HepG2 (cell line): ENCODE measurements around the gene TSTD1. TPM values are rescaled to one million over a fixed set of nuclear protein-coding genes. Genes with fewer than 3 reads are reported as not detected.
A peak's percentile ranks its signal among the peaks of the same experiment; 100 is the strongest.

Experiments
- AKAP8 ChIP-seq: sonication (generic); formaldehyde crosslinking; IDR thresholded peaks from 2 replicates; pipeline ENCODE4 v1.5.1; 2020; ENCODE audit warnings: mild to moderate bottlenecking, missing genetic modification reagents
- DNMT3B ChIP-seq: conservative IDR thresholded peaks from 2 replicates; pipeline ENCODE4 v1.6.1; 2016; ENCODE audit warnings: missing biosample characterization, control low read depth
- E2F5 ChIP-seq: sonication (generic); formaldehyde crosslinking; conservative IDR thresholded peaks from 2 replicates; pipeline ENCODE4 v1.4.0; 2020; ENCODE audit warnings: missing genetic modification reagents
- FOXA1 ChIP-seq, 2 experiments: fragments of 450-650 bp in 1 of 2; sonication (generic) in 1 of 2; formaldehyde crosslinking in 1 of 2; IDR thresholded peaks; 2 replicates each; pipeline versions ENCODE4 v1.4.0 to v1.6.1; 2016 to 2020; ENCODE audit warnings: missing genetic modification reagents in 1 of 2
- NR2F1 ChIP-seq, 2 experiments: fragments of 450-650 bp in 1 of 2; formaldehyde crosslinking in 1 of 2; IDR thresholded peaks; 2 replicates each; pipeline versions ENCODE4 v1.5.0 to v1.6.1; 2016 to 2020; ENCODE audit warnings: mild to moderate bottlenecking in 1 of 2, missing compliant biosample characterization in 1 of 2, missing genetic modification reagents in 1 of 2, moderate library complexity in 1 of 2
- NR2F6 ChIP-seq, 2 experiments: IDR thresholded peaks; 2 replicates each; pipeline ENCODE4 v1.6.1; 2016; ENCODE audit warnings: antibody characterized with exemption in 1 of 2, mild to moderate bottlenecking in 1 of 2
- RARA ChIP-seq: IDR thresholded peaks from 2 replicates; pipeline ENCODE4 v1.6.1; 2016; ENCODE audit warnings: missing genetic modification reagents, missing compliant biosample characterization
- SAP130 ChIP-seq: IDR thresholded peaks from 2 replicates; pipeline ENCODE4 v1.6.1; 2016; ENCODE audit warnings: low read depth
- SCMH1 ChIP-seq: sonication (generic); formaldehyde crosslinking; IDR thresholded peaks from 2 replicates; pipeline ENCODE4 v1.9.0; 2021; ENCODE audit warnings: missing genetic modification reagents, mild to moderate bottlenecking, borderline replicate concordance
- ZFP36L1 ChIP-seq: sonication (generic); formaldehyde crosslinking; IDR thresholded peaks from 2 replicates; pipeline ENCODE4 v1.8.0; 2022; ENCODE audit warnings: mild to moderate bottlenecking, missing genetic modification reagents, moderate library complexity
- ZFX ChIP-seq: sonication (generic); formaldehyde crosslinking; IDR thresholded peaks from 2 replicates; pipeline ENCODE4 v1.4.0; 2020; ENCODE audit warnings: mild to moderate bottlenecking, low read depth, missing genetic modification reagents, moderate library complexity
- ZNF414 ChIP-seq: sonication (generic); formaldehyde crosslinking; IDR thresholded peaks from 2 replicates; pipeline ENCODE4 v1.5.0; 2020; ENCODE audit warnings: missing genetic modification reagents
- ZNF441 ChIP-seq: sonication (generic); formaldehyde crosslinking; IDR thresholded peaks from 2 replicates; pipeline ENCODE4 v1.7.0; 2021; ENCODE audit warnings: missing genetic modification reagents, borderline replicate concordance
- ZNF556 ChIP-seq: sonication (generic); formaldehyde crosslinking; IDR thresholded peaks from 2 replicates; pipeline ENCODE4 v1.4.0; 2020; ENCODE audit warnings: mild to moderate bottlenecking, missing genetic modification reagents, borderline replicate concordance
- ZNF883 ChIP-seq: sonication (generic); formaldehyde crosslinking; IDR thresholded peaks from 2 replicates; pipeline ENCODE4 v1.5.1; 2020; ENCODE audit warnings: mild to moderate bottlenecking, missing genetic modification reagents; ENCODE audit errors: not compliant biosample characterization
- ZSCAN22 ChIP-seq: sonication (generic); formaldehyde crosslinking; IDR thresholded peaks from 2 replicates; pipeline ENCODE4 v1.4.0; 2020; ENCODE audit warnings: mild to moderate bottlenecking, missing genetic modification reagents
- polyA plus RNA-seq, 8 experiments: library from polyadenylated mRNA; depleted of rRNA in 3 of 8; stranded (reverse) in 7 of 8; unstranded in 1 of 8; fragments of >200 nt; fragmentation: Illumina TruSeq in 4 of 8; extraction: Trizol in 4 of 8; gene quantifications; 2 replicates each; pipeline versions ENCODE4 v1.2.1 to v1.2.3, GENCODE V29; 2011 to 2016; ENCODE audit warnings: low read depth in 4 of 8, missing spikeins in 1 of 8, mixed read lengths in 1 of 8; ENCODE audit not compliant: insufficient read depth in 1 of 8
- total RNA-seq, 5 experiments: library from RNA; depleted of rRNA; stranded (reverse); fragments of >200 nt; fragmentation: Illumina TruSeq; extraction: Trizol; gene quantifications; 2 replicates each; pipeline ENCODE4 v1.2.3, GENCODE V29; 2016; ENCODE audit warnings: low read depth in 1 of 5
- TF ChIP-seq, protein P1 (sequence below): sonication (generic); formaldehyde crosslinking; IDR thresholded peaks from 2 replicates; pipeline ENCODE4 v1.4.0; 2020; ENCODE audit warnings: missing genetic modification reagents, borderline replicate concordance
- TF ChIP-seq, protein P2 (sequence below): sonication (generic); formaldehyde crosslinking; conservative IDR thresholded peaks from 2 replicates; pipeline ENCODE4 v1.4.0; 2020; ENCODE audit warnings: mild to moderate bottlenecking, missing genetic modification reagents, moderate library complexity
- TF ChIP-seq, protein P3 (sequence below): sonication (generic); formaldehyde crosslinking; IDR thresholded peaks from 2 replicates; pipeline ENCODE4 v1.5.1; 2020; ENCODE audit warnings: missing genetic modification reagents, mild to moderate bottlenecking, borderline replicate concordance

TSTD1 gene
- total and polyA plus RNA-seq, 2 of the 13 experiments (the other 11 are each of a cell fraction or from before 2014, with no cell fraction given), result 0.15 to 0.31 TPM

- TF ChIP-seq NR2F6 (IDR thresholded peaks at IDR 0.05) (no peak; the same call in 1 of the 2 replicates), NR2F6 (CRISPR knock-in tag; IDR thresholded peaks at IDR 0.05) (no peak), ZFP36L1 (no peak), ZNF556 (0 out of 2 replicates have a peak, but pooled peaks have one; percentile 31), SAP130 (CRISPR knock-in tag) (0 out of 2 replicates have a peak, but pooled peaks have one; percentile 27), ZNF414 (no peak), FOXA1 (IDR thresholded peaks at IDR 0.05) (no peak), FOXA1 (CRISPR knock-in tag; IDR thresholded peaks at IDR 0.05) (0 out of 2 replicates have a peak, but pooled peaks have one; percentile 12), ZNF441 (no peak), DNMT3B (CRISPR knock-in tag) (0 out of 2 replicates have a peak, but pooled peaks have one; percentile 44), ZNF883 (no peak), E2F5 (CRISPR knock-in tag) (no peak), SCMH1 (CRISPR knock-in tag) (no peak), ZFX (CRISPR knock-in tag) (no peak; the same call in 1 of the 2 replicates), AKAP8 (CRISPR knock-in tag) (no peak), NR2F1 (CRISPR knock-in tag; IDR thresholded peaks at IDR 0.05) (0 out of 4 replicates have a peak, but pooled peaks of 1 of the 2 experiments have one; percentile 31), RARA (CRISPR knock-in tag) (peak; percentile 74), ZSCAN22 (peak; percentile 79)
- TF ChIP-seq, protein P1, sequence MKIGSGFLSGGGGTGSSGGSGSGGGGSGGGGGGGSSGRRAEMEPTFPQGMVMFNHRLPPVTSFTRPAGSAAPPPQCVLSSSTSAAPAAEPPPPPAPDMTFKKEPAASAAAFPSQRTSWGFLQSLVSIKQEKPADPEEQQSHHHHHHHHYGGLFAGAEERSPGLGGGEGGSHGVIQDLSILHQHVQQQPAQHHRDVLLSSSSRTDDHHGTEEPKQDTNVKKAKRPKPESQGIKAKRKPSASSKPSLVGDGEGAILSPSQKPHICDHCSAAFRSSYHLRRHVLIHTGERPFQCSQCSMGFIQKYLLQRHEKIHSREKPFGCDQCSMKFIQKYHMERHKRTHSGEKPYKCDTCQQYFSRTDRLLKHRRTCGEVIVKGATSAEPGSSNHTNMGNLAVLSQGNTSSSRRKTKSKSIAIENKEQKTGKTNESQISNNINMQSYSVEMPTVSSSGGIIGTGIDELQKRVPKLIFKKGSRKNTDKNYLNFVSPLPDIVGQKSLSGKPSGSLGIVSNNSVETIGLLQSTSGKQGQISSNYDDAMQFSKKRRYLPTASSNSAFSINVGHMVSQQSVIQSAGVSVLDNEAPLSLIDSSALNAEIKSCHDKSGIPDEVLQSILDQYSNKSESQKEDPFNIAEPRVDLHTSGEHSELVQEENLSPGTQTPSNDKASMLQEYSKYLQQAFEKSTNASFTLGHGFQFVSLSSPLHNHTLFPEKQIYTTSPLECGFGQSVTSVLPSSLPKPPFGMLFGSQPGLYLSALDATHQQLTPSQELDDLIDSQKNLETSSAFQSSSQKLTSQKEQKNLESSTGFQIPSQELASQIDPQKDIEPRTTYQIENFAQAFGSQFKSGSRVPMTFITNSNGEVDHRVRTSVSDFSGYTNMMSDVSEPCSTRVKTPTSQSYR (CRISPR knock-in tag), result peak; percentile 34; the same call in 1 of the 2 replicates
- TF ChIP-seq, protein P2, sequence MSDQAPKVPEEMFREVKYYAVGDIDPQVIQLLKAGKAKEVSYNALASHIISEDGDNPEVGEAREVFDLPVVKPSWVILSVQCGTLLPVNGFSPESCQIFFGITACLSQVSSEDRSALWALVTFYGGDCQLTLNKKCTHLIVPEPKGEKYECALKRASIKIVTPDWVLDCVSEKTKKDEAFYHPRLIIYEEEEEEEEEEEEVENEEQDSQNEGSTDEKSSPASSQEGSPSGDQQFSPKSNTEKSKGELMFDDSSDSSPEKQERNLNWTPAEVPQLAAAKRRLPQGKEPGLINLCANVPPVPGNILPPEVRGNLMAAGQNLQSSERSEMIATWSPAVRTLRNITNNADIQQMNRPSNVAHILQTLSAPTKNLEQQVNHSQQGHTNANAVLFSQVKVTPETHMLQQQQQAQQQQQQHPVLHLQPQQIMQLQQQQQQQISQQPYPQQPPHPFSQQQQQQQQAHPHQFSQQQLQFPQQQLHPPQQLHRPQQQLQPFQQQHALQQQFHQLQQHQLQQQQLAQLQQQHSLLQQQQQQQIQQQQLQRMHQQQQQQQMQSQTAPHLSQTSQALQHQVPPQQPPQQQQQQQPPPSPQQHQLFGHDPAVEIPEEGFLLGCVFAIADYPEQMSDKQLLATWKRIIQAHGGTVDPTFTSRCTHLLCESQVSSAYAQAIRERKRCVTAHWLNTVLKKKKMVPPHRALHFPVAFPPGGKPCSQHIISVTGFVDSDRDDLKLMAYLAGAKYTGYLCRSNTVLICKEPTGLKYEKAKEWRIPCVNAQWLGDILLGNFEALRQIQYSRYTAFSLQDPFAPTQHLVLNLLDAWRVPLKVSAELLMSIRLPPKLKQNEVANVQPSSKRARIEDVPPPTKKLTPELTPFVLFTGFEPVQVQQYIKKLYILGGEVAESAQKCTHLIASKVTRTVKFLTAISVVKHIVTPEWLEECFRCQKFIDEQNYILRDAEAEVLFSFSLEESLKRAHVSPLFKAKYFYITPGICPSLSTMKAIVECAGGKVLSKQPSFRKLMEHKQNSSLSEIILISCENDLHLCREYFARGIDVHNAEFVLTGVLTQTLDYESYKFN (CRISPR knock-in tag), result peak; percentile 47; the same call in 1 of the 2 replicates
- TF ChIP-seq, protein P3, sequence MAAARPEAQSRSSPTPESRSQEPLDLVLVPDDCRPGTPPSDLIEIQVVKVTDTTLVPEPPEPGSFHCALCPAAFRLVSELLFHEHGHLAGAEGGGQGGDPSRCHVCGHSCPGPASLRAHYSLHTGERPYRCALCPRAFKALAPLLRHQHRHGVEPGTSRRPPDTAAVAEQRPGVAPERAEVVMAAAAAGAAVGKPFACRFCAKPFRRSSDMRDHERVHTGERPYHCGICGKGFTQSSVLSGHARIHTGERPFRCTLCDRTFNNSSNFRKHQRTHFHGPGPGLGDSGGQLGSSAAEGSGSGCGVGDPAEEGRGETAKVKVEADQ (CRISPR knock-in tag), result no peak
Observed at GRCh38 chr1:161082996-161083747, 44.4 kb upstream of the TSTD1 start (continued).
